Hematopoietic multipotent progenitor cell treated with erythropoietin and hydrocortisone succinate and interleukin-3 and kit ligand, for 15 days (in vitro differentiated cells): ENCODE data around the gene ZNF135.

Source experiments
- DNase-seq: peaks from one replicate; pipeline ENCODE4 v3.0.0-alpha.2; 2015; ENCODE audit warnings: low spot score

The ZNF135 gene

GRCh38 chr19:58046856-58047255, 12.2 kb upstream of the ZNF135 start:
- no peak for DNase-seq

- DNase-seq: no peak
These were observed 11.4 kb upstream of the ZNF135 start for GRCh38 chr19:58047672-58048071.

GRCh38 chr19:58052256-58052655, 6.8 kb upstream of the ZNF135 start:
- no peak for DNase-seq

GRCh38 chr19:58053480-58054156, 5.5 kb upstream of the ZNF135 start:
- DNase-seq: no peak

GRCh38 chr19:58054901-58055874, 3.9 kb upstream of the ZNF135 start:
- no peak for DNase-seq

- DNase-seq: no peak
These were observed 2.8 kb upstream of the ZNF135 start for GRCh38 chr19:58056261-58056660.

- DNase-seq: no peak
These were observed 2.2 kb upstream of the ZNF135 start for GRCh38 chr19:58056861-58057260.

- no peak for DNase-seq
These were observed 615 bp upstream of the ZNF135 start for GRCh38 chr19:58058467-58058866.

- DNase-seq: no peak
These were observed 593 bp downstream of the ZNF135 start for GRCh38 chr19:58059671-58060078.

- DNase-seq: no peak
These were observed 1.1 kb downstream of the ZNF135 start for GRCh38 chr19:58060231-58060630.

GRCh38 chr19:58063712-58064111, 4.6 kb downstream of the ZNF135 start:
- DNase-seq: no peak

GRCh38 chr19:58067240-58067912, 8.3 kb downstream of the ZNF135 start:
- DNase-seq: no peak

GRCh38 chr19:58079792-58080191, 20.7 kb downstream of the ZNF135 start:
- DNase-seq: no peak

- no peak for DNase-seq
These were observed 23.9 kb downstream of the ZNF135 start for GRCh38 chr19:58083021-58083420.

GRCh38 chr19:58084596-58085347, 25.7 kb downstream of the ZNF135 start:
- no peak for DNase-seq

GRCh38 chr19:58085348-58085875, 26.3 kb downstream of the ZNF135 start:
- DNase-seq: no peak

- no peak for DNase-seq
These were observed 28.0 kb downstream of the ZNF135 start for GRCh38 chr19:58086825-58087710.

GRCh38 chr19:58088521-58089052, 29.5 kb downstream of the ZNF135 start:
- no peak for DNase-seq

- no peak for DNase-seq
These were observed 30.8 kb downstream of the ZNF135 start for GRCh38 chr19:58089846-58090245.

- no peak for DNase-seq
These were observed 32.3 kb downstream of the ZNF135 start for GRCh38 chr19:58091251-58091995.
